RWPE1 (cell line): ENCODE measurements around the gene TAS2R4.

Source experiments
- CTCF ChIA-PET: fragments of 350-600 bp; sonication (Branson Sonifier 250); formaldehyde crosslinking; extraction: SDS; loops from one replicate; lab custom pipeline; 2021; lab: Yijun Ruan, JAX
- POLR2A ChIA-PET: fragments of 400-600 bp; formaldehyde crosslinking; extraction: SDS; loops from one replicate; lab custom pipeline; 2020; ENCODE audit warnings: antibody characterized with exemption; ENCODE audit not compliant: low non-redundant PET; lab: Yijun Ruan, JAX
- DNase-seq: peaks from one replicate; pipeline ENCODE4 v3.0.0; 2012; ENCODE audit warnings: low spot score
- H3K27ac ChIP-seq: fragments of 450-650 bp; 2 replicates; pipeline ENCODE4 v1.5.1; 2017
- CTCF ChIP-seq: fragments of 450-650 bp; conservative IDR thresholded peaks from 2 replicates; pipeline ENCODE4 v1.5.1; 2017; ENCODE audit warnings: low read depth, mild to moderate bottlenecking

TAS2R4 gene

GRCh38 chr7:141776374-141776773 lies at the start of gene TAS2R4:
TSS of gene TAS2R4 (plus strand) at chr7:141776674. CDS start at chr7:141778489, 1,815 bp downstream.
- no peak for DNase-seq
- no peak for TF ChIP-seq CTCF
- ChIA-PET CTCF (no interaction called here), POLR2A (no interaction called here)
- no peak within 1 kb of the TSS for H3K27ac ChIP-seq

GRCh38 chr7:141729020-141729419 lies 47.5 kb upstream of the TAS2R4 start:
- ChIA-PET POLR2A (no interaction called here), CTCF (interaction anchor here (1.0 kb wide), 1 partner anchor 9 kb away, joined by 3 read pairs; the partner anchor contains the start of gene SSBP1)
- no peak for DNase-seq
- H3K27ac ChIP-seq, result no peak overlapping the region
- no peak for TF ChIP-seq CTCF

- ChIA-PET CTCF (no interaction called here), POLR2A (no interaction called here)
- H3K27ac ChIP-seq, result no peak overlapping the region
- no peak for TF ChIP-seq CTCF
- no peak for DNase-seq
These were observed 44.9 kb upstream of the TAS2R4 start for GRCh38 chr7:141731476-141732149.

GRCh38 chr7:141737118-141737835 lies 39.2 kb upstream of the TAS2R4 start:
- DNase-seq, result peak; percentile 8
- peak overlapping the region; percentile 88 for H3K27ac ChIP-seq
- TF ChIP-seq CTCF, result no peak
- CTCF ChIA-PET, result interaction anchor here (0.6 to 1.3 kb wide), 3 partner anchors 11 to 622 kb away, joined by 4 to 6 read pairs (median 6); no protein-coding TSS in a partner anchor
- POLR2A ChIA-PET, result no interaction called here

DNA sequence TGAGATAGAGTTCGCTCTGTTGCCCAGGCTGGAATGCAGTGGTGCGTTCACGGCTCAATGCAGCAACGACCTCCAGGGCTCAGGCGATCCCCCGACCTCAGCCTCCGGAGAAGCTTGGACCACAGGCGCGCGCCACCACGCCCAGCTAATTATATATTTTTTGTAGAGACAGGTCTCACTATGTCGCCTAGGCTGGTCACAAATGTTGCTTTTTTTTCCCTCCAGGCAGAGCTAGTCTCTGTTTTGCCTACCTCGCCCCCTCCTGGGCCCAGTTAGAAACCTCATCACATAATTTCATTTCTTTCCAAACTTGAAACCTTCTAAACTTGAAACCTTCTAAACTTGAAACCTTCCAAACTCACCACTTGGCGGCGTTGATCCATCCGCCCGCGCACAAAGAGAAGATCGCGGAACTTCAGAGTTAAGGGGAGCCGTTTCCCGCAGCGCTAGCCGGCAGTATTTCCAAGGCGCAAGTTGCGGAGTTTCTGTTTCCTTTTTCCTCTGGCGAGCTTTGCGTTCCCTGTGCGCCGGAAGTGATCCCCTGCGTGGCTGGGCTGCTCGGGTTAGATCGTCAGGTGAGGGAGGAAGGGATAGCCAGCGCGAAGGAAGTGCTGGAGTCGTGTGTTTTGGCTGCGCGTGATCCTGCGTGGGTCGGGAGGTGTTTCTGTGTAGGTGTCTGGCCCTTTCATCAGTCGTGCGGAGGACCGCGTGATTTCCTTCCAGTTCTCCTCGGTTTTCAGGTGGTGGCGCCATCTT lies 38.5 kb upstream of the TAS2R4 start, which contains the start of gene SSBP1:
SSBP1 (plus strand) TSS at position 523 of the 756 bp plus-strand sequence. CDS start 809 bp downstream, outside the sequence.
- H3K27ac ChIP-seq, result peak within 1 kb of the TSS; percentile 88
- POLR2A ChIA-PET, result no interaction called here
- CTCF ChIA-PET, result interaction anchor here (0.6 to 1.3 kb wide), 6 partner anchors 9 to 623 kb away, joined by 3 to 6 read pairs (median 4); no protein-coding TSS in a partner anchor
- DNase-seq, result peak; percentile 85
- TF ChIP-seq CTCF, result peak; percentile 99

DNA sequence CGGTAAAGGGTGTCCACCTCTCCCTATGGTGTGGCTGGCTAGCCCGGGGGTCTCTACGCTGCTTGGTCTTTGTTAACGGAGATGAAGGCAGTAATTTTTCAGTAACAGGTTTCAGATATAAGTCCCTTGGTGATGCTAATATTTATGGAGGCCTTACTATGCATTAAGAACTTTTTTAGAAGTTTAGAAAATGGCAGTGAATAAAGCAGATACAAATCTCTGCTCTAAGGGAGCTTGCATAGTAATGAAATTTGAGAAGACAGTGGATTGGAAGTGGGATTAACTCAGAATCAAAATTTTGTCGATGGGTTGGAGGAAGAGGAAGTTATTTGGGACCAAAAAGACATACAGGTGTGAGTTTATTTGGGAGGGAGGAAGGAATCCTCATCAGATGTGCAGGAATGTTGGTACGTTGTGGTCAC lies 37.9 kb upstream of the TAS2R4 start:
- no peak for TF ChIP-seq CTCF
- peak overlapping the region; percentile 88 for H3K27ac ChIP-seq
- POLR2A ChIA-PET, result no interaction called here
- DNase-seq, result no peak
- CTCF ChIA-PET, result interaction anchor here (0.6 to 1.3 kb wide), 3 partner anchors 8 to 38 kb away, joined by 3 to 6 read pairs (median 3); no protein-coding TSS in a partner anchor
